ENCODE measurements around the gene SPATA17. TPM values are rescaled to one million over a fixed set of nuclear protein-coding genes. Genes with fewer than 3 reads are reported as not detected.

The SPATA17 gene
- total and polyA plus RNA-seq, 12 donors: 0.09 to 4.4 (median 0.56) TPM; not detected in 1

GRCh38 chr1:217910791-217911320, 279.7 kb downstream of the SPATA17 start:
- WGBS, 4 donors: 63 to 72% (median 66%) methylated on average over 3 of the region's 3 CpGs
- no peak overlapping the region for H3K27ac ChIP-seq
- TF ChIP-seq CTCF (IDR thresholded peaks at IDR 0.05) (no peak), POLR2A (IDR thresholded peaks at IDR 0.05) (no peak)
- H3K9me3 ChIP-seq (replicated peaks in 1 of 3): no peaks in the 10 kb centered on the region
- H3K4me3 ChIP-seq: no peak overlapping the region
- intact Hi-C loops (cut with DNase I): no loop called here
- no peaks in the 10 kb centered on the region for H3K36me3 ChIP-seq (replicated peaks in 1 of 2)
- DNase-seq: no peak
- no peaks in the 10 kb centered on the region for H3K27me3 ChIP-seq
- H3K4me1 ChIP-seq (replicated peaks in 1 of 2): no peaks in the 10 kb centered on the region

DNA sequence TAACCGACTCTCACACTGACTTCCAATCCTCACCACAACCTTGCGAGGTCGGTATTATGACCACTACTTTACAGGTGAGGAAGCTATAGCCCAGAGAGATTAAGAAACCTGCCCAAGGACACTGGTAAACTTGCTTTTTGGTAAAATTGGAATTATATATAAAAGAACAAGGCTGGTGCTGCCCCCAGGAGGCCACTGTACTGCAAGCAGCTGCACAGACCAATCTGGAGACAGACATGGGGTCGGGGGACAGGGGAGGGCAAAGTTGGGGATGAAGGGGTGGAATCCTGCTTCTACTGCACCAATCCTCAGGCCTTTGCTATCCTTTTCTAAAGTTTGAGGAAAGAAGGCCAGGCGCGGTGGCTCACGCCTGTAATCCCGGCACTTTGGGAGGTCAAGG, 280.8 kb downstream of the SPATA17 start:
- DNase-seq: no peak
- Histone ChIP-seq H3K27ac (no peak overlapping the region), H3K27me3 (no peaks in the 10 kb centered on the region), H3K9me3 (replicated peaks in 1 of 3) (no peaks in the 10 kb centered on the region), H3K36me3 (replicated peaks in 1 of 2) (no peaks in the 10 kb centered on the region), H3K4me3 (no peak overlapping the region), H3K4me1 (replicated peaks in 1 of 2) (no peaks in the 10 kb centered on the region)
- no peak for TF ChIP-seq POLR2A (IDR thresholded peaks at IDR 0.05)
- no peak for TF ChIP-seq CTCF (IDR thresholded peaks at IDR 0.05)
- intact Hi-C loops (cut with DNase I): no loop called here
- WGBS, 4 donors: 77 to 90% (median 86%) methylated on average over 8 of the region's 8 CpGs

GRCh38 chr1:217917281-217917887, 286.2 kb downstream of the SPATA17 start:
- Histone ChIP-seq H3K4me1 (replicated peaks in 1 of 2) (no peaks in the 10 kb centered on the region), H3K27me3 (peaks cover 3% of the 10 kb centered on the region), H3K9me3 (replicated peaks in 1 of 3) (no peaks in the 10 kb centered on the region), H3K4me3 (no peak overlapping the region), H3K27ac (no peak overlapping the region), H3K36me3 (replicated peaks in 1 of 2) (no peaks in the 10 kb centered on the region)
- 42 to 54% (median 50%) methylated on average over 13 of the region's 13 CpGs for WGBS, 4 donors
- no peak for DNase-seq
- TF ChIP-seq POLR2A (IDR thresholded peaks at IDR 0.05) (no peak), CTCF (IDR thresholded peaks at IDR 0.05) (no peak)
- intact Hi-C loops (cut with DNase I): no loop called here

GRCh38 chr1:217919683-217920388, 288.7 kb downstream of the SPATA17 start:
- TF ChIP-seq POLR2A (IDR thresholded peaks at IDR 0.05) (no peak), CTCF (IDR thresholded peaks at IDR 0.05) (no peak)
- Histone ChIP-seq H3K27me3 (peaks cover 11% of the 10 kb centered on the region), H3K9me3 (replicated peaks in 1 of 3) (no peaks in the 10 kb centered on the region), H3K36me3 (replicated peaks in 1 of 2) (no peaks in the 10 kb centered on the region), H3K27ac (no peak overlapping the region), H3K4me1 (replicated peaks in 1 of 2) (no peaks in the 10 kb centered on the region), H3K4me3 (no peak overlapping the region)
- intact Hi-C loops (cut with DNase I): no loop called here
- 57 to 73% (median 65%) methylated on average over 17 to 18 of the region's 18 CpGs for WGBS, 4 donors
- no peak for DNase-seq

Small RNA genes lying within 50 kb of the gene (small RNA-seq; reads per million reads assigned to genes)
- 0 reads per million in 2 donors for gene UBBP2

Other genes starting within 250 kb of the SPATA17 start
- gene GPATCH2, start 254 bp upstream of the SPATA17 start, total RNA-seq: 10 to 100 TPM in 7 of 9 donors, 1 to 10 TPM in 2; 4.1 to 29.3 (median 12.0) TPM
- 10 to 100 TPM in 1 of 3 donors, 1 to 10 TPM in 2; 4.0 to 10.1 (median 5.4) TPM for gene GPATCH2, start 254 bp upstream of the SPATA17 start, polyA plus RNA-seq

All from adrenal gland (tissue), 12 donors.